MM.1S (cell line): ENCODE measurements around the gene ELAVL3.
"Not testable (repeated sequence)": the region's sequence is repeated elsewhere in the genome, so short reads cannot be mapped to it uniquely, and the experiment has no call there.

Experiments used
- DNase-seq: peaks from one replicate; pipeline ENCODE4 v3.0.0-alpha.2; 2015
- H2AFZ ChIP-seq: fragments of 300-600 bp; sonication (generic); 2 replicates; pipeline ENCODE4 v1.6.0; 2016; ENCODE audit warnings: antibody characterized with exemption, low read length
- H3F3A ChIP-seq: fragments of 300-600 bp; sonication (generic); 2 replicates; pipeline ENCODE4 v1.6.1; 2016; ENCODE audit warnings: mild to moderate bottlenecking, antibody characterized with exemption, low read length, moderate library complexity, mixed read lengths; ENCODE audit not compliant: insufficient read depth
- H3K27ac ChIP-seq: fragments of 300-600 bp; sonication (generic); 2 replicates; pipeline ENCODE4 v1.5.1; 2016; ENCODE audit warnings: mild to moderate bottlenecking, low read length
- H3K27me3 ChIP-seq: fragments of 300-600 bp; sonication (generic); replicated peaks from 2 replicates; pipeline ENCODE4 v1.6.0; 2016; ENCODE audit warnings: low read length; ENCODE audit not compliant: insufficient read depth
- H3K36me3 ChIP-seq: fragments of 300-600 bp; sonication (generic); replicated peaks from 2 replicates; pipeline ENCODE4 v1.6.1; 2016; ENCODE audit warnings: mild to moderate bottlenecking, low read length, mixed read lengths; ENCODE audit not compliant: insufficient read depth
- H3K4me1 ChIP-seq: fragments of 300-600 bp; sonication (generic); 2 replicates; pipeline ENCODE4 v1.6.1; 2016; ENCODE audit warnings: low read length, mixed read lengths
- H3K4me2 ChIP-seq: fragments of 300-600 bp; sonication (generic); 2 replicates; pipeline ENCODE4 v1.6.0; 2016; ENCODE audit warnings: low read depth, low read length
- H3K4me3 ChIP-seq: fragments of 300-600 bp; sonication (generic); 2 replicates; pipeline ENCODE4 v1.5.1; 2016; ENCODE audit warnings: low read length, mixed read lengths
- H3K79me2 ChIP-seq: fragments of 300-600 bp; sonication (generic); 2 replicates; pipeline ENCODE4 v1.6.1; 2016; ENCODE audit warnings: mixed run types, low read length, mixed read lengths
- H3K9ac ChIP-seq: fragments of 300-600 bp; sonication (generic); 2 replicates; pipeline ENCODE4 v1.6.1; 2016; ENCODE audit warnings: low read length, mixed read lengths
- H3K9me2 ChIP-seq: fragments of 300-600 bp; sonication (generic); replicated peaks from 2 replicates; pipeline ENCODE4 v1.6.1; 2016; ENCODE audit warnings: mild to moderate bottlenecking, low read length, mixed read lengths; ENCODE audit not compliant: insufficient read depth
- H3K9me3 ChIP-seq: fragments of 300-600 bp; sonication (generic); replicated peaks from 2 replicates; pipeline ENCODE4 v1.6.1; 2016; ENCODE audit warnings: mild to moderate bottlenecking, low read length, mixed read lengths; ENCODE audit not compliant: insufficient read depth
- H4K20me1 ChIP-seq: fragments of 300-600 bp; sonication (generic); 2 replicates; pipeline ENCODE4 v1.6.1; 2016; ENCODE audit warnings: mild to moderate bottlenecking, low read length, moderate library complexity, mixed read lengths; ENCODE audit not compliant: insufficient read depth
- CTCF ChIP-seq: fragments of 300-600 bp; sonication (generic); IDR thresholded peaks from 2 replicates; pipeline ENCODE4 v1.5.1; 2016; ENCODE audit warnings: antibody characterized with exemption, low read length, mixed read lengths
- EZH2 ChIP-seq: fragments of 300-600 bp; sonication (generic); optimal IDR thresholded peaks from 2 replicates; pipeline ENCODE3; 2017; ENCODE audit warnings: low read depth, mild to moderate bottlenecking, antibody characterized with exemption, low read length, mixed read lengths
- EZH2phosphoT487 ChIP-seq: fragments of 300-600 bp; sonication (generic); IDR thresholded peaks from 2 replicates; pipeline ENCODE4 v1.6.1; 2018; ENCODE audit warnings: antibody characterized with exemption, low read length

Gene ELAVL3

DNA sequence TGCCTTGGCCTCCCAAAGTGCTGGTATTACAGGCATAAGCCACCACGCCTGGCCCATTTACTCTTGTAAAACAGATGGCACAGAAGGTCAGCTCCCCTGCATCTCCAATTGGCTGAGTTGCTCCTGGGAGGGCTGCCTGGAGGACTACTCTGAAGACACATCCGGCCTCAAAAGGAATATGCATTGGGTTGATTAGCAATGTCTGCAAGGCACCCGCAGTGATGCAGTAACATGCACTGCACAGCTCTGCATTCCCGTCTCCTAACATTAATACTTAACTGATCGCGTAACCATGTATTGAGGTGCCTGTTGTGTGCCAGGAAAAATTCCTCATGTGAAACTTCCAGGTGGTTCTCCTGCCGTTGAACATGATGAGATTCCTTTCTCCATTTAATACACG lies 5.0 kb downstream of the ELAVL3 start:
- TF ChIP-seq CTCF: no peak
- no peak for TF ChIP-seq EZH2
- TF ChIP-seq EZH2phosphoT487: no peak
- no peaks in the 10 kb centered on the region for H3K36me3 ChIP-seq
- H3K79me2 ChIP-seq: no peaks in the 10 kb centered on the region
- DNase-seq: no peak
- peaks cover 59% of the 10 kb centered on the region for H3K27me3 ChIP-seq
- no peak overlapping the region for H3K9ac ChIP-seq
- no peaks in the 10 kb centered on the region for H3K9me2 ChIP-seq
- H3F3A ChIP-seq: no peaks in the 10 kb centered on the region
- no peak overlapping the region for H2AFZ ChIP-seq
- no peaks in the 10 kb centered on the region for H3K4me1 ChIP-seq
- no peaks in the 10 kb centered on the region for H4K20me1 ChIP-seq
- H3K4me3 ChIP-seq: no peak overlapping the region
- no peak overlapping the region for H3K4me2 ChIP-seq
- H3K9me3 ChIP-seq: no peaks in the 10 kb centered on the region
- no peak overlapping the region for H3K27ac ChIP-seq

DNA sequence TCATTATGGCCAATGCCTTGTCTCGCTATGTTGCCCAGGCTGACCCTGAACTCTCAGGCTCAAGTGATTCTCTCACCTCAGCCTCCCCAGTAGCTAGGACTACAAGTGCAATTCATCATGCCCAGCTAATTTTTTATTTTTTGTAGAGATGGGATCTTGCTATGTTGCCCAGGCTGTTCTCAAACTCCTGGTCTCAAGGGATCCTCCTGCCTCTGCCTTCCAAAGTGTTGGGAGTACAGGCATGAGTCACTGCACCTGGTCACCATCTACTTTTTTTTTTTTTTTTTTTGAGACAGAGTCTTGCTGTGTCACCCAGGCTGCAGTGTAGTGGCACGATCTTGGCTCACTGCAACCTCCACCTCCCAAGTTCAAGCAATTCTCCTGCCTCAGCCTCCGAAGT lies 5.5 kb downstream of the ELAVL3 start:
- not testable (repeated sequence) for H3K9me2 ChIP-seq, DNase-seq, H4K20me1 ChIP-seq, H3F3A ChIP-seq, H3K27ac ChIP-seq, H2AFZ ChIP-seq, H3K36me3 ChIP-seq, H3K4me2 ChIP-seq, H3K79me2 ChIP-seq, H3K4me3 ChIP-seq, H3K9me3 ChIP-seq, H3K4me1 ChIP-seq, H3K9ac ChIP-seq
- H3K27me3 ChIP-seq: peaks cover 59% of the 10 kb centered on the region

DNA sequence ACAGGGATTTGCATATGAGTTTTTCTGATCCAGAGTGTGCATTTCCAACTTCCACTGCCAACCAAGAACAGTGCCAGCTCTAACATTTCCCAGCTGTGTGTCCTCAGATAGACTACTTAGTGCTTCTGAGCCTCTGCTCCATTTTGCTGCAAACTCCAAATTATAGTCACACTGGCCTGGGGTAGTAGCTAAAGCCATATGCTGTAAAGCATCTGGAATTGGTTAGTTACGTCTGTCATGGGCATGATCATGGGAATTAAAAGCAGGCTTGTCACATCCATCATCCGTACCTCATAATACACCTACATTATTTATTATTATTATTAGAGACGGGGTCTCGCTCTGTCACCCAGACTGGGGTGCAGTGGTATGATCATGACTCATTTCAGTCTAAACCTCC lies 7.1 kb downstream of the ELAVL3 start:
- Histone ChIP-seq H2AFZ (no peak overlapping the region), H3K27ac (no peak overlapping the region), H3K4me1 (no peaks in the 10 kb centered on the region), H3K79me2 (no peaks in the 10 kb centered on the region), H3K9me2 (no peaks in the 10 kb centered on the region), H3K4me2 (no peak overlapping the region), H4K20me1 (no peaks in the 10 kb centered on the region), H3F3A (no peaks in the 10 kb centered on the region), H3K4me3 (no peak overlapping the region), H3K9ac (no peak overlapping the region), H3K36me3 (no peaks in the 10 kb centered on the region), H3K9me3 (no peaks in the 10 kb centered on the region), H3K27me3 (peaks cover 65% of the 10 kb centered on the region)
- DNase-seq: no peak
- TF ChIP-seq CTCF: no peak
- TF ChIP-seq EZH2: no peak
- TF ChIP-seq EZH2phosphoT487: no peak

- H3K9me2 ChIP-seq: not testable (repeated sequence)
These were observed 12.5 kb downstream of the ELAVL3 start for GRCh38 chr19:11468266-11468845.

More at GRCh38 chr19:11468266-11468845, 12.5 kb downstream of the ELAVL3 start:
- H3K4me2 ChIP-seq, H3K79me2 ChIP-seq, H3K27ac ChIP-seq, H4K20me1 ChIP-seq, H3K4me1 ChIP-seq, H3K36me3 ChIP-seq, H3K4me3 ChIP-seq, H3K9ac ChIP-seq, DNase-seq, H2AFZ ChIP-seq, H3F3A ChIP-seq, H3K9me3 ChIP-seq: not testable (repeated sequence)
- H3K27me3 ChIP-seq: peaks cover 44% of the 10 kb centered on the region
